DMS153 treated with DMSO at 0.1 percent for 48 hours (cell line): Measurements from ENCODE around the gene AFAP1L1.

ENCODE experiments used
- DNase-seq: peaks from one replicate; lab custom pipeline; 2025; ENCODE audit not compliant: unreplicated experiment; lab: John Stamatoyannopoulos, UW

The AFAP1L1 gene

GRCh38 chr5:149344151-149344550 is 72.5 kb downstream of the AFAP1L1 start:
- no peak for DNase-seq

GRCh38 chr5:149345147-149345891 is 73.7 kb downstream of the AFAP1L1 start, which contains the start of gene GRPEL2:
Gene GRPEL2, plus strand, starts transcription at chr5:149345499. Its CDS starts 41 bp downstream, at chr5:149345540.
- DNase-seq: peak; percentile 67

GRCh38 chr5:149345892-149346222 is 74.2 kb downstream of the AFAP1L1 start:
- DNase-seq: no peak

GRCh38 chr5:149348518-149348917 is 76.9 kb downstream of the AFAP1L1 start:
- DNase-seq: no peak

GRCh38 chr5:149349382-149349781 is 77.7 kb downstream of the AFAP1L1 start:
- no peak for DNase-seq

- no peak for DNase-seq
Measured at GRCh38 chr5:149352169-149352568, 80.5 kb downstream of the AFAP1L1 start.

GRCh38 chr5:149353911-149354310 is 82.3 kb downstream of the AFAP1L1 start:
- DNase-seq: no peak

GRCh38 chr5:149355688-149356087 is 84.0 kb downstream of the AFAP1L1 start:
- DNase-seq: no peak

- DNase-seq: no peak
Measured at GRCh38 chr5:149356391-149356790, 84.7 kb downstream of the AFAP1L1 start.

GRCh38 chr5:149357370-149358293 is 86.0 kb downstream of the AFAP1L1 start, which contains the start of gene PCYOX1L:
Gene PCYOX1L, plus strand, starts transcription at chr5:149358046. Its CDS starts 23 bp downstream, at chr5:149358069.
- peak; percentile 61 for DNase-seq

- DNase-seq: no peak
Measured at GRCh38 chr5:149358294-149358651, 86.6 kb downstream of the AFAP1L1 start.

GRCh38 chr5:149358868-149359495 is 87.3 kb downstream of the AFAP1L1 start:
- no peak for DNase-seq

- DNase-seq: no peak
Measured at GRCh38 chr5:149360272-149360671, 88.6 kb downstream of the AFAP1L1 start.

GRCh38 chr5:149362541-149362940 is 90.9 kb downstream of the AFAP1L1 start:
- DNase-seq: no peak

- DNase-seq: no peak
Measured at GRCh38 chr5:149363358-149363757, 91.7 kb downstream of the AFAP1L1 start.

- DNase-seq: no peak
Measured at GRCh38 chr5:149363936-149364335, 92.3 kb downstream of the AFAP1L1 start.

GRCh38 chr5:149364719-149365118 is 93.1 kb downstream of the AFAP1L1 start:
- DNase-seq: no peak

- DNase-seq: no peak
Measured at GRCh38 chr5:149365418-149365817, 93.8 kb downstream of the AFAP1L1 start.

- DNase-seq: no peak
Measured at GRCh38 chr5:149366169-149366729, 94.6 kb downstream of the AFAP1L1 start.

- peak; percentile 17 for DNase-seq
Measured at GRCh38 chr5:149367249-149367971, 95.8 kb downstream of the AFAP1L1 start.
